MM.1S (cell line): ENCODE results near the gene HSD3B1.

ENCODE experiments used
- EZH2 ChIP-seq: fragments of 300-600 bp; sonication (generic); optimal IDR thresholded peaks from 2 replicates; pipeline ENCODE3; 2017; ENCODE audit warnings: low read depth, mild to moderate bottlenecking, antibody characterized with exemption, low read length, mixed read lengths
- TF ChIP-seq, protein P1 (sequence below): fragments of 300-600 bp; sonication (generic); IDR thresholded peaks from 2 replicates; pipeline ENCODE4 v1.5.1; 2016; ENCODE audit warnings: antibody characterized with exemption, low read length, mixed read lengths

DNA sequence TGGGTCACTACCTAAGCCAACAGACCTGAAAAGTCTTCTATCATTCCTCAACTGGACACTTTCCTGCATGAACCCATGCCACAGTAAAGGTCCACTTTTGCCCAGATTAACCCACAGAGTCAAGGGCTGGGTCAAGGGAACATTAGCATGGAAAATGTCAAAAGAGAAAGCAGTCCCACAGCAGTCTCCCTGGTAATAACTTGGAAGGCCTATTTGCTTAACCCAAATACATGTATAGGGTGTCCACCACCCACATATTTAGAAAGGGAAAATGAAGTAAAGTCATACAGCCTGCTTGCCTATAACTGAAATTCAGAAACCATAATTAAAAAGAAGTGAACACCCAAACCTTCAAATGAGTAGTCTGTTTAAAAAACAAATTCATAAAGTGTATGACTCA is 16.1 kb upstream of the HSD3B1 start:
- TF ChIP-seq EZH2: no peak
- TF ChIP-seq, protein P1, sequence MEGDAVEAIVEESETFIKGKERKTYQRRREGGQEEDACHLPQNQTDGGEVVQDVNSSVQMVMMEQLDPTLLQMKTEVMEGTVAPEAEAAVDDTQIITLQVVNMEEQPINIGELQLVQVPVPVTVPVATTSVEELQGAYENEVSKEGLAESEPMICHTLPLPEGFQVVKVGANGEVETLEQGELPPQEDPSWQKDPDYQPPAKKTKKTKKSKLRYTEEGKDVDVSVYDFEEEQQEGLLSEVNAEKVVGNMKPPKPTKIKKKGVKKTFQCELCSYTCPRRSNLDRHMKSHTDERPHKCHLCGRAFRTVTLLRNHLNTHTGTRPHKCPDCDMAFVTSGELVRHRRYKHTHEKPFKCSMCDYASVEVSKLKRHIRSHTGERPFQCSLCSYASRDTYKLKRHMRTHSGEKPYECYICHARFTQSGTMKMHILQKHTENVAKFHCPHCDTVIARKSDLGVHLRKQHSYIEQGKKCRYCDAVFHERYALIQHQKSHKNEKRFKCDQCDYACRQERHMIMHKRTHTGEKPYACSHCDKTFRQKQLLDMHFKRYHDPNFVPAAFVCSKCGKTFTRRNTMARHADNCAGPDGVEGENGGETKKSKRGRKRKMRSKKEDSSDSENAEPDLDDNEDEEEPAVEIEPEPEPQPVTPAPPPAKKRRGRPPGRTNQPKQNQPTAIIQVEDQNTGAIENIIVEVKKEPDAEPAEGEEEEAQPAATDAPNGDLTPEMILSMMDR: no peak
